H1 (cell line): ENCODE results near the gene TFAP2C. TPM values are rescaled to one million over a fixed set of nuclear protein-coding genes. Genes with fewer than 3 reads are reported as not detected.

Experiments
- BACH1 ChIP-seq: IDR thresholded peaks from 2 replicates; pipeline ENCODE4 v1.6.1; 2012; ENCODE audit warnings: low read length, improper control_type of control experiment
- GTF2F1 ChIP-seq: IDR thresholded peaks from 2 replicates; pipeline ENCODE4 v1.6.1; 2012; ENCODE audit warnings: low read depth, low read length, improper control_type of control experiment, borderline replicate concordance
- JUN ChIP-seq: IDR thresholded peaks from 2 replicates; pipeline ENCODE4 v1.6.1; 2011; ENCODE audit warnings: low read depth, mild to moderate bottlenecking, improper control_type of control experiment, low read length
- SAP30 ChIP-seq: fragments of 300-600 bp; sonication (generic); IDR thresholded peaks from 2 replicates; pipeline ENCODE4 v1.7.1; 2012; ENCODE audit warnings: low read length, moderate library complexity, mild to moderate bottlenecking, inconsistent platforms; ENCODE audit not compliant: insufficient read depth, insufficient replicate concordance
- polyA plus RNA-seq, 7 experiments: library from polyadenylated mRNA; depleted of rRNA in 3 of 7; stranded (reverse) in 5 of 7; unstranded in 2 of 7; fragments of >200 nt in 5 of 7; fragments of 200-250 nt in 2 of 7; gene quantifications; 1 replicate in 5 of 7; 2 replicates in 1 of 7; 4 replicates in 1 of 7; pipeline versions ENCODE4 v1.2.1 to v1.2.3, GENCODE V29; 2011 to 2013; ENCODE audit warnings: missing spikeins in 2 of 7, mixed read lengths in 2 of 7
- total RNA-seq: library from RNA; stranded (reverse); fragmentation: NEBNext Ultra II Directional; extraction: Animal tissue kit (Norgen Biotek cat#: 25700); gene quantifications from 2 replicates; pipeline ENCODE4 v1.2.1, GENCODE V29; 2021
- TF ChIP-seq, protein P1 (sequence below): fragments of 300-600 bp; sonication (generic); IDR thresholded peaks from 2 replicates; pipeline ENCODE4 v1.7.1; 2012; ENCODE audit warnings: low read length, moderate library complexity, mild to moderate bottlenecking, inconsistent platforms; ENCODE audit not compliant: insufficient replicate concordance

Gene TFAP2C
- total and polyA plus RNA-seq, 2 of the 8 experiments (the other 6 are each of a cell fraction or from before 2014, with no cell fraction given), result 1.7 to 5.8 TPM

- TF ChIP-seq, protein P1, sequence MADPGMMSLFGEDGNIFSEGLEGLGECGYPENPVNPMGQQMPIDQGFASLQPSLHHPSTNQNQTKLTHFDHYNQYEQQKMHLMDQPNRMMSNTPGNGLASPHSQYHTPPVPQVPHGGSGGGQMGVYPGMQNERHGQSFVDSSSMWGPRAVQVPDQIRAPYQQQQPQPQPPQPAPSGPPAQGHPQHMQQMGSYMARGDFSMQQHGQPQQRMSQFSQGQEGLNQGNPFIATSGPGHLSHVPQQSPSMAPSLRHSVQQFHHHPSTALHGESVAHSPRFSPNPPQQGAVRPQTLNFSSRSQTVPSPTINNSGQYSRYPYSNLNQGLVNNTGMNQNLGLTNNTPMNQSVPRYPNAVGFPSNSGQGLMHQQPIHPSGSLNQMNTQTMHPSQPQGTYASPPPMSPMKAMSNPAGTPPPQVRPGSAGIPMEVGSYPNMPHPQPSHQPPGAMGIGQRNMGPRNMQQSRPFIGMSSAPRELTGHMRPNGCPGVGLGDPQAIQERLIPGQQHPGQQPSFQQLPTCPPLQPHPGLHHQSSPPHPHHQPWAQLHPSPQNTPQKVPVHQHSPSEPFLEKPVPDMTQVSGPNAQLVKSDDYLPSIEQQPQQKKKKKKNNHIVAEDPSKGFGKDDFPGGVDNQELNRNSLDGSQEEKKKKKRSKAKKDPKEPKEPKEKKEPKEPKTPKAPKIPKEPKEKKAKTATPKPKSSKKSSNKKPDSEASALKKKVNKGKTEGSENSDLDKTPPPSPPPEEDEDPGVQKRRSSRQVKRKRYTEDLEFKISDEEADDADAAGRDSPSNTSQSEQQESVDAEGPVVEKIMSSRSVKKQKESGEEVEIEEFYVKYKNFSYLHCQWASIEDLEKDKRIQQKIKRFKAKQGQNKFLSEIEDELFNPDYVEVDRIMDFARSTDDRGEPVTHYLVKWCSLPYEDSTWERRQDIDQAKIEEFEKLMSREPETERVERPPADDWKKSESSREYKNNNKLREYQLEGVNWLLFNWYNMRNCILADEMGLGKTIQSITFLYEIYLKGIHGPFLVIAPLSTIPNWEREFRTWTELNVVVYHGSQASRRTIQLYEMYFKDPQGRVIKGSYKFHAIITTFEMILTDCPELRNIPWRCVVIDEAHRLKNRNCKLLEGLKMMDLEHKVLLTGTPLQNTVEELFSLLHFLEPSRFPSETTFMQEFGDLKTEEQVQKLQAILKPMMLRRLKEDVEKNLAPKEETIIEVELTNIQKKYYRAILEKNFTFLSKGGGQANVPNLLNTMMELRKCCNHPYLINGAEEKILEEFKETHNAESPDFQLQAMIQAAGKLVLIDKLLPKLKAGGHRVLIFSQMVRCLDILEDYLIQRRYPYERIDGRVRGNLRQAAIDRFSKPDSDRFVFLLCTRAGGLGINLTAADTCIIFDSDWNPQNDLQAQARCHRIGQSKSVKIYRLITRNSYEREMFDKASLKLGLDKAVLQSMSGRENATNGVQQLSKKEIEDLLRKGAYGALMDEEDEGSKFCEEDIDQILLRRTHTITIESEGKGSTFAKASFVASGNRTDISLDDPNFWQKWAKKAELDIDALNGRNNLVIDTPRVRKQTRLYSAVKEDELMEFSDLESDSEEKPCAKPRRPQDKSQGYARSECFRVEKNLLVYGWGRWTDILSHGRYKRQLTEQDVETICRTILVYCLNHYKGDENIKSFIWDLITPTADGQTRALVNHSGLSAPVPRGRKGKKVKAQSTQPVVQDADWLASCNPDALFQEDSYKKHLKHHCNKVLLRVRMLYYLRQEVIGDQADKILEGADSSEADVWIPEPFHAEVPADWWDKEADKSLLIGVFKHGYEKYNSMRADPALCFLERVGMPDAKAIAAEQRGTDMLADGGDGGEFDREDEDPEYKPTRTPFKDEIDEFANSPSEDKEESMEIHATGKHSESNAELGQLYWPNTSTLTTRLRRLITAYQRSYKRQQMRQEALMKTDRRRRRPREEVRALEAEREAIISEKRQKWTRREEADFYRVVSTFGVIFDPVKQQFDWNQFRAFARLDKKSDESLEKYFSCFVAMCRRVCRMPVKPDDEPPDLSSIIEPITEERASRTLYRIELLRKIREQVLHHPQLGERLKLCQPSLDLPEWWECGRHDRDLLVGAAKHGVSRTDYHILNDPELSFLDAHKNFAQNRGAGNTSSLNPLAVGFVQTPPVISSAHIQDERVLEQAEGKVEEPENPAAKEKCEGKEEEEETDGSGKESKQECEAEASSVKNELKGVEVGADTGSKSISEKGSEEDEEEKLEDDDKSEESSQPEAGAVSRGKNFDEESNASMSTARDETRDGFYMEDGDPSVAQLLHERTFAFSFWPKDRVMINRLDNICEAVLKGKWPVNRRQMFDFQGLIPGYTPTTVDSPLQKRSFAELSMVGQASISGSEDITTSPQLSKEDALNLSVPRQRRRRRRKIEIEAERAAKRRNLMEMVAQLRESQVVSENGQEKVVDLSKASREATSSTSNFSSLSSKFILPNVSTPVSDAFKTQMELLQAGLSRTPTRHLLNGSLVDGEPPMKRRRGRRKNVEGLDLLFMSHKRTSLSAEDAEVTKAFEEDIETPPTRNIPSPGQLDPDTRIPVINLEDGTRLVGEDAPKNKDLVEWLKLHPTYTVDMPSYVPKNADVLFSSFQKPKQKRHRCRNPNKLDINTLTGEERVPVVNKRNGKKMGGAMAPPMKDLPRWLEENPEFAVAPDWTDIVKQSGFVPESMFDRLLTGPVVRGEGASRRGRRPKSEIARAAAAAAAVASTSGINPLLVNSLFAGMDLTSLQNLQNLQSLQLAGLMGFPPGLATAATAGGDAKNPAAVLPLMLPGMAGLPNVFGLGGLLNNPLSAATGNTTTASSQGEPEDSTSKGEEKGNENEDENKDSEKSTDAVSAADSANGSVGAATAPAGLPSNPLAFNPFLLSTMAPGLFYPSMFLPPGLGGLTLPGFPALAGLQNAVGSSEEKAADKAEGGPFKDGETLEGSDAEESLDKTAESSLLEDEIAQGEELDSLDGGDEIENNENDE, result no peak
- TF ChIP-seq SAP30 (no peak), JUN (no peak), GTF2F1 (no peak), BACH1 (no peak)
- TF ChIP-seq, all 59 proteins: peak for 0
Observed at GRCh38 chr20:56637576-56637975, 8.5 kb downstream of the TFAP2C start (continued).
